KG1 (cell line): ENCODE measurements around the gene PCSK5.
A peak's percentile ranks its signal among the peaks of the same experiment; 100 is the strongest.
"Not testable (repeated sequence)": the region's sequence is repeated elsewhere in the genome, so short reads cannot be mapped to it uniquely, and the experiment has no call there.

Experiments
- DNase-seq: peaks from one replicate; lab custom pipeline; 2025; lab: John Stamatoyannopoulos, UW

Gene PCSK5

GRCh38 chr9:75890472-75891276, at the start of gene PCSK5:
PCSK5 (plus strand) TSS chr9:75890673; CDS start chr9:75891182, 509 bp downstream.
- no peak for DNase-seq

GRCh38 chr9:75844321-75844720, 46.2 kb upstream of the PCSK5 start:
- DNase-seq: no peak

GRCh38 chr9:75845806-75846205, 44.7 kb upstream of the PCSK5 start:
- no peak for DNase-seq

- no peak for DNase-seq
Observed at GRCh38 chr9:75847085-75847484, 43.4 kb upstream of the PCSK5 start.

- no peak for DNase-seq
Observed at GRCh38 chr9:75850459-75851200, 39.8 kb upstream of the PCSK5 start.

GRCh38 chr9:75851917-75852316, 38.6 kb upstream of the PCSK5 start:
- no peak for DNase-seq

- DNase-seq: no peak
Observed at GRCh38 chr9:75852746-75853145, 37.7 kb upstream of the PCSK5 start.

GRCh38 chr9:75855509-75855908, 35.0 kb upstream of the PCSK5 start:
- DNase-seq: peak; percentile 5

- no peak for DNase-seq
Observed at GRCh38 chr9:75858497-75859092, 31.9 kb upstream of the PCSK5 start.

GRCh38 chr9:75864266-75864665, 26.2 kb upstream of the PCSK5 start:
- no peak for DNase-seq

GRCh38 chr9:75866273-75866871, 24.1 kb upstream of the PCSK5 start:
- DNase-seq: peak; percentile 9

- not testable (repeated sequence) for DNase-seq
Observed at GRCh38 chr9:75868526-75868925, 21.9 kb upstream of the PCSK5 start.

- no peak for DNase-seq
Observed at GRCh38 chr9:75869236-75869635, 21.2 kb upstream of the PCSK5 start.

GRCh38 chr9:75870450-75870849, 20.0 kb upstream of the PCSK5 start:
- DNase-seq: no peak

- DNase-seq: no peak
Observed at GRCh38 chr9:75871624-75872023, 18.8 kb upstream of the PCSK5 start.

- DNase-seq: no peak
Observed at GRCh38 chr9:75873712-75874111, 16.8 kb upstream of the PCSK5 start.

GRCh38 chr9:75876999-75877640, 13.4 kb upstream of the PCSK5 start:
- DNase-seq: no peak

GRCh38 chr9:75878488-75878860, 12.0 kb upstream of the PCSK5 start:
- DNase-seq: no peak

- DNase-seq: no peak
Observed at GRCh38 chr9:75880618-75881017, 9.9 kb upstream of the PCSK5 start.

GRCh38 chr9:75881761-75882160, 8.7 kb upstream of the PCSK5 start:
- no peak for DNase-seq

GRCh38 chr9:75885652-75886051, 4.8 kb upstream of the PCSK5 start:
- DNase-seq: no peak

GRCh38 chr9:75889577-75889976, 896 bp upstream of the PCSK5 start:
- DNase-seq: no peak
